A549 (cell line): ENCODE data around the gene RNGTT. TPM values are rescaled to one million over a fixed set of nuclear protein-coding genes. Genes with fewer than 3 reads are reported as not detected.
A peak's percentile ranks its signal among the peaks of the same experiment; 100 is the strongest.

Experiments used
- ATAC-seq, 2 experiments: fragments of 200-7000 bp in 1 of 2; fragments of >200 bp in 1 of 2; cut with Nextera tagmentation in 1 of 2; cut with Tn5 transposase in 1 of 2; 3 replicates each; pipeline versions ENCODE4 v1.8.0 to v1.9.1; 2018 to 2020; ENCODE audit warnings: mild to moderate bottlenecking in 1 of 2, moderate library complexity in 1 of 2
- CTCF ChIA-PET: fragments of 300-600 bp; sonication (Branson Sonifier 250); formaldehyde crosslinking; extraction: SDS; loops from one replicate; lab custom pipeline; 2021; ENCODE audit warnings: antibody characterized with exemption, inconsistent platforms; lab: Yijun Ruan, JAX
- POLR2A ChIA-PET: fragments of 350-600 bp; formaldehyde crosslinking; extraction: SDS; loops from one replicate; lab custom pipeline; 2021; ENCODE audit warnings: antibody characterized with exemption, inconsistent platforms; lab: Yijun Ruan, JAX
- DNase-seq, 2 experiments: peaks; one replicate each; pipeline versions ENCODE4 v3.0.0 to v3.0.0-alpha.2; 2011 to 2016; ENCODE audit warnings: low read depth in 1 of 2, low spot score in 1 of 2
- FAIRE-seq: peaks from 2 replicates; lab custom pipeline; 2011; peaks lifted over from hg19 to GRCh38; lab: Jason Lieb, UNC
- H3K27ac ChIP-seq, 2 experiments: fragments of >200 bp; sonication (Bioruptor Twin); formaldehyde crosslinking; 3 replicates each; pipeline ENCODE4 v1.5.1; 2016 to 2017
- H3K4me1 ChIP-seq: fragments of >200 bp; sonication (Bioruptor Twin); formaldehyde crosslinking; 3 replicates; pipeline ENCODE4 v1.6.1; 2016
- H3K4me2 ChIP-seq: fragments of >200 bp; sonication (Bioruptor Twin); formaldehyde crosslinking; 3 replicates; pipeline ENCODE4 v1.6.1; 2016
- H3K4me3 ChIP-seq: fragments of >200 bp; sonication (Bioruptor Twin); formaldehyde crosslinking; 3 replicates; pipeline ENCODE4 v1.5.1; 2016
- H3K9me3 ChIP-seq: fragments of >200 bp; sonication (Bioruptor Twin); formaldehyde crosslinking; 3 replicates; pipeline ENCODE4 v1.6.1; 2016
- CEBPB ChIP-seq, 2 experiments: fragments of >200 bp in 1 of 2; sonication (Bioruptor Twin) in 1 of 2; formaldehyde crosslinking in 1 of 2; IDR thresholded peaks; 2 replicates each; pipeline ENCODE4 v1.6.1; 2012 to 2016
- EP300 ChIP-seq, 2 experiments: fragments of >200 bp; sonication (Bioruptor Twin); formaldehyde crosslinking; IDR thresholded peaks; 2 replicates in 1 of 2; 3 replicates in 1 of 2; pipeline ENCODE4 v1.6.1; 2016 to 2017
- FOXS1 ChIP-seq: fragments of 250-450 bp; sonication (Bioruptor Pico); IDR thresholded peaks from 2 replicates; pipeline ENCODE4 v1.5.0; 2020; ENCODE audit warnings: mild to moderate bottlenecking, moderate library complexity
- HOXB5 ChIP-seq: fragments of 250-450 bp; sonication (Bioruptor Pico); IDR thresholded peaks from 2 replicates; pipeline ENCODE4 v1.5.0; 2020; ENCODE audit warnings: mild to moderate bottlenecking, moderate library complexity
- MAFK ChIP-seq: fragments of 450-650 bp; IDR thresholded peaks from 2 replicates; pipeline ENCODE4 v1.6.1; 2014; ENCODE audit not compliant: partially characterized antibody
- NFE2L2 ChIP-seq: fragments of 150-350 bp; conservative IDR thresholded peaks from 2 replicates; pipeline ENCODE4 v1.6.1; 2014; ENCODE audit warnings: low read length
- NPAS2 ChIP-seq: fragments of 250-450 bp; sonication (Bioruptor Pico); IDR thresholded peaks from 2 replicates; pipeline ENCODE4 v1.8.0; 2022; ENCODE audit warnings: mild to moderate bottlenecking, moderate library complexity, borderline replicate concordance
- POLR2A ChIP-seq: IDR thresholded peaks from 2 replicates; pipeline ENCODE4 v1.6.1; 2012; ENCODE audit warnings: mild to moderate bottlenecking, low read length
- POLR2AphosphoS2 ChIP-seq: conservative IDR thresholded peaks from 2 replicates; pipeline ENCODE4 v1.6.1; 2012; ENCODE audit warnings: low read length, improper control_type of control experiment, inconsistent platforms
- RARB ChIP-seq: fragments of 250-450 bp; sonication (Bioruptor Pico); IDR thresholded peaks from 2 replicates; pipeline ENCODE4 v1.8.0; 2021; ENCODE audit warnings: mild to moderate bottlenecking, moderate library complexity
- RCOR1 ChIP-seq: fragments of 150-350 bp; IDR thresholded peaks from 2 replicates; pipeline ENCODE4 v1.6.1; 2014; ENCODE audit warnings: antibody characterized with exemption, low read length, low read depth
- RNF2 ChIP-seq: fragments of 200-600 bp; sonication (generic); IDR thresholded peaks from 2 replicates; pipeline ENCODE4 v1.6.1; 2016; ENCODE audit warnings: low read depth, mild to moderate bottlenecking, antibody characterized with exemption, moderate library complexity, borderline replicate concordance
- WGBS: methylation state at CpG from one replicate; pipeline ENCODE4 v1.1.6; 2017; ENCODE audit errors: missing lambda C conversion rate; 5-methylcytosine and 5-hydroxymethylcytosine counted together
- polyA plus RNA-seq, 4 experiments: library from polyadenylated mRNA; depleted of rRNA in 3 of 4; stranded (reverse); fragments of >200 nt; fragmentation: RNase III in 1 of 4; extraction: RNeasy Plus Mini Kit Qiagen cat#74134 plus additional on column Dnase treatment in 1 of 4; gene quantifications; 2 replicates in 3 of 4; 3 replicates in 1 of 4; pipeline ENCODE4 v1.2.3, GENCODE V29; 2011 to 2017
- TF ChIP-seq, protein P1 (sequence below): fragments of >200 bp; sonication (Bioruptor Twin); formaldehyde crosslinking; IDR thresholded peaks from 3 replicates; pipeline ENCODE4 v1.6.1; 2016

The RNGTT gene
- polyA plus RNA-seq, 2 of the 4 experiments (the other 2 are of a cell fraction): 11.6 to 15.0 TPM

DNA sequence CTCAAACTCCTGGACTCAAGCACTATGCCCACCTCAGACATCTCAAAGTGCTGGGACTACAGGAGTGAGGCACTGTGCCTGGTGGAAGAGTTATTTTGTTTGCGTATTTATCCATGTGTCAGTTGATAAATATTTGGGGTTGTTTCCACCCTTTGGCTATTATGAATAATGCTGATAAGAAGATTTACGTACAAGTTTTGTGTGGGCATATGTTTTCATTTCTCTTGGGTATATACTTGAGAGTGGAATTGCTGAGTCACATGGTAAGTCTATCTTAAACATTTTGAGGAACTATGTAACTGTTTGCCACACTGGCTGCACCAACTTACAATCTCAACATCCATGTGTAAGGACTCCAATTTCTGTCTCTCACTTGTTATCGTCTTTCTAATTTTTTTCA is 200.3 kb downstream of the RNGTT start:
- no peak; a peak in 1 of 6 replicates for ATAC-seq

DNA sequence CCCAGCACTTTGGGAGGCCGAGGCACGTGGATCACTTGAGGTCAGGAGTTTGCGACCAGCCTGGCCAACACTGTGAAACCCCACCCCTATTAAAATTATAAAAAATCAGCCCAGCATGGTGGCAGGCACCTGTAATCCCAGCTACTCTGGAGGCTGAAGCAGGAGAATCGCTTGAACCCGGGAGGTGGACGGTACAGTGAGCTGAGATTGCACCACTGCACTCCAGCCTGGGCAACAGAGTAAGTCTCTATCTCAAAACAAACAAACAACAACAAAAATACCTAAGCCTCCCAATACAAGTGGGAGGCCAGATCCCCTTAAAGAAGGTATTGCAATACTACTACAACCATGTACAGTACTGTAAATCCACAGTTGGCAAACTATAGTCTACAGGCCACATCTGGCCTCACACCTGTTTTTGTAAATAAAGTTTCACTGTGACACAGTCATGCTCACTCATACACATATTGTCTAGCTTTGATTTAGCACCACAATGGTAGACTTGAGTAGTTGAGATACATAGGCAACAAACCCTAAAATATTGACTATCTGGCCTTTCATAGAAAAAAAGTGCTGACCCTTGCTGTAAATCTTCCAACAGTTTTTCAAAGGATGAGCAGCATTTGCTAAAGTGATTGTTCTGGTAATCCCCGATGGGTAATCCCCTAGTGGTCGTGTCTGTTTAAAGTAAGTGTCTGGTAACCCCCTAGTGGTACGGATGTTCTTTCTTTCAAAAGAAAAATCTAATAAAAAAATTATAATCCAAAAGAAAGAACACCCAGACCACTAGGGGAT is 202.0 kb downstream of the RNGTT start:
- Histone ChIP-seq H3K27ac (no peak overlapping the region), H3K9me3 (no peaks in the 10 kb centered on the region), H3K4me2 (no peak overlapping the region)
- WGBS: 90% methylated on average over 9 of the region's 9 CpGs
- TF ChIP-seq MAFK: peak; percentile 37
- TF ChIP-seq, protein P1, sequence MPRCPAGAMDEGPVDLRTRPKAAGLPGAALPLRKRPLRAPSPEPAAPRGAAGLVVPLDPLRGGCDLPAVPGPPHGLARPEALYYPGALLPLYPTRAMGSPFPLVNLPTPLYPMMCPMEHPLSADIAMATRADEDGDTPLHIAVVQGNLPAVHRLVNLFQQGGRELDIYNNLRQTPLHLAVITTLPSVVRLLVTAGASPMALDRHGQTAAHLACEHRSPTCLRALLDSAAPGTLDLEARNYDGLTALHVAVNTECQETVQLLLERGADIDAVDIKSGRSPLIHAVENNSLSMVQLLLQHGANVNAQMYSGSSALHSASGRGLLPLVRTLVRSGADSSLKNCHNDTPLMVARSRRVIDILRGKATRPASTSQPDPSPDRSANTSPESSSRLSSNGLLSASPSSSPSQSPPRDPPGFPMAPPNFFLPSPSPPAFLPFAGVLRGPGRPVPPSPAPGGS: no peak
- TF ChIP-seq EP300 (IDR thresholded peaks at IDR 0.05): no peak
- TF ChIP-seq, all 56 proteins: peak for 1
- CTCF ChIA-PET: no interaction called here
- DNase-seq (peak in 1 of 2 experiments; percentile 3), ATAC-seq (no peak), FAIRE-seq (no peak)
- POLR2A ChIA-PET: interaction anchor here (0.7 kb wide), 1 partner anchor 13 kb away, joined by 4 read pairs; no protein-coding TSS in a partner anchor
- H3K4me1 ChIP-seq: 0 out of 3 replicates have a peak, but pooled peaks cover 4% of the 10 kb centered on the region
- H3K4me3 ChIP-seq: no peak overlapping the region

More for the DNA sequence above, 200.3 kb downstream of the RNGTT start:
- H3K4me2 ChIP-seq: no peak overlapping the region
- FAIRE-seq (no peak), DNase-seq (peak in 1 of 2 experiments; percentile 22)
- no peak overlapping the region for H3K27ac ChIP-seq
- H3K4me3 ChIP-seq: no peak overlapping the region
- ChIA-PET CTCF (no interaction called here), POLR2A (no interaction called here)
- TF ChIP-seq NPAS2 (CRISPR knock-in tag) (no peak), MAFK (peak; percentile 71), RNF2 (no peak)
- H3K9me3 ChIP-seq: no peaks in the 10 kb centered on the region
- 0 out of 3 replicates have a peak, but pooled peaks cover 4% of the 10 kb centered on the region for H3K4me1 ChIP-seq
- WGBS: 62% methylated on average over 3 of the region's 3 CpGs

DNA sequence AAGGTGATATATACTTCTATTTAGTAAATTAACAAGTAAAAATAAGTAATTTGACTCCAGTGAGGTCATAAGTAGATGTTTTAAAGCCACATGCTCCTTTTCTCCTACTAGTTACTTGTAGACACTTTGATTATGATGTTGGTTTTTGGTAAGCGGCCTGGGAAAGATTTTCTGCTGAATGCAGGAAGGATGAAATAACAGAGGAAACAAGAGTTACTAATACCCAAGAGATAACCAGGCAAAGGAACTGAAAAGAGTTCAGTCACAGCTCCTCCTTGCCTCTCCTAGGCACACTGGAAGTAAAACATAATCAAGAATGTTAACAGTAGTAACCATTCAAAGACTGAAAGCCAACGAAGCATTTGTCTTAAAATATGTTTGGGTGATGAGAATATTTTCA is 203.3 kb downstream of the RNGTT start:
- 73% methylated on average over 2 of the region's 2 CpGs for WGBS
- no peaks in the 10 kb centered on the region for H3K9me3 ChIP-seq
- ChIA-PET POLR2A (no interaction called here), CTCF (no interaction called here)
- no peak overlapping the region for H3K4me3 ChIP-seq
- no peak overlapping the region for H3K27ac ChIP-seq
- H3K4me1 ChIP-seq: 0 out of 3 replicates have a peak, but pooled peaks cover 4% of the 10 kb centered on the region
- FAIRE-seq (no peak), DNase-seq (no peak), ATAC-seq (no peak)
- no peak overlapping the region for H3K4me2 ChIP-seq
- TF ChIP-seq HOXB5 (CRISPR knock-in tag) (no peak), NFE2L2 (no peak), RARB (CRISPR knock-in tag) (no peak), POLR2A (no peak)
- TF ChIP-seq, protein P1: no peak

DNA sequence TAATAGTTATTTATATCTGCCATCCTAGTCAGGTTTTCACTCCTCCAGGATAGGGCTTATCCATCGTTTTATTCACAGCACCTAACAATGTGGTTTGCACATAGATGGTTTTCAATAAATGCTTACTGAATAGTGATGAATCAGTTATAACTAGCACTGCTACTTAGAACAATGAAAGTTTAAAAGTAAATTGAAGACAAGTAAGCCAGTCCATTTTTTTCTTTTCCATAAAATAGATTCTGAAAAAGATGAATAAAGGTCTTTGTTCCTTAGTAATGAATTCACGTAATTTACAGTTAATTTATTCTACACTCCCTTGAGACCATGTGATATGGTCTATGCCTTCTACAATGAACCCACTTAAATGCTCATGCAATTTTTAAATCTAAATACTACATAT is 212.5 kb downstream of the RNGTT start:
- no peak for FAIRE-seq
- ChIA-PET POLR2A (no interaction called here), CTCF (no interaction called here)
- Histone ChIP-seq H3K4me2 (no peak overlapping the region), H3K27ac (no peak overlapping the region), H3K9me3 (no peaks in the 10 kb centered on the region), H3K4me1 (no peaks in the 10 kb centered on the region), H3K4me3 (no peak overlapping the region)
- DNase-seq: no peak
- TF ChIP-seq, protein P1: no peak
- TF ChIP-seq FOXS1 (CRISPR knock-in tag): no peak
- ATAC-seq: no peak
- WGBS: 87% methylated on average over 2 of the region's 2 CpGs

DNA sequence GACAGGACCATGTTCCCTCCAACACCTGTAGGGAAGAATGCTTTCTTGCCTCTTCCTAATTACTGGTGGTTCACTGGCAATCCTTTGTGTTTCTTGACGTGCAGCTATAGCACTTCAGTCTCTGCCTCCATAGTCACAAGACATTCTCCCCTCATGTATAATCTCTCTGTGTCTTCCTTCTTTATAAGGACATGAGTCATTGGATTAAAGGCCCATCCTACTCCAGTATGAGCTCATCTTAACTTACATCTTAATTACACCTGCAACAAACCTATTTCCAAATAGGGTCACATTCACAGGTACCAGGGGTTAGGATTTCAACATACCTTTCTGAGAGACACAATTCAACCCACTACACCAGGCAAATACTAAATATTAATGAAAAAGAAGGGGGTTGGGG is 213.6 kb downstream of the RNGTT start:
- no peak for FAIRE-seq
- H3K27ac ChIP-seq: no peak overlapping the region
- ChIA-PET CTCF (no interaction called here), POLR2A (no interaction called here)
- ATAC-seq: no peak
- no peaks in the 10 kb centered on the region for H3K4me1 ChIP-seq
- no peak overlapping the region for H3K4me2 ChIP-seq
- 90% methylated on average over 1 of the region's 1 CpG for WGBS
- H3K4me3 ChIP-seq: no peak overlapping the region
- H3K9me3 ChIP-seq: no peaks in the 10 kb centered on the region
- TF ChIP-seq MAFK: no peak
- no peak for TF ChIP-seq CEBPB (IDR thresholded peaks at IDR 0.05)
- TF ChIP-seq POLR2AphosphoS2: no peak
- TF ChIP-seq RCOR1: no peak
- TF ChIP-seq FOXS1 (CRISPR knock-in tag): no peak
- DNase-seq: no peak
